Activated CD4-positive, alpha-beta memory T cell treated with anti-CD3 and anti-CD28 coated beads for 36 hours (primary cell): ENCODE measurements around the gene SEPHS2. TPM values are rescaled to one million over a fixed set of nuclear protein-coding genes. Genes with fewer than 3 reads are reported as not detected.

Source experiments
- CTCF ChIA-PET: fragments of 350-600 bp; sonication (Branson Sonifier 250); formaldehyde crosslinking; loops from one replicate; lab custom pipeline; 2021; ENCODE audit warnings: antibody characterized with exemption, inconsistent platforms; lab: Charles Lee
- POLR2A ChIA-PET: fragments of 350-600 bp; sonication (Branson Sonifier 250); formaldehyde crosslinking; loops from one replicate; lab custom pipeline; 2021; ENCODE audit warnings: antibody characterized with exemption; lab: Charles Lee
- DNase-seq: peaks from one replicate; pipeline ENCODE4 v3.0.0-alpha.2; 2020
- H3K27ac Mint-ChIP-seq: one replicate; pipeline ENCODE4 v1.8.0; 2021; ENCODE audit warnings: mixed read lengths
- H3K27me3 Mint-ChIP-seq: one replicate; pipeline ENCODE4 v1.8.0; 2021; ENCODE audit warnings: mixed read lengths
- H3K36me3 Mint-ChIP-seq: one replicate; pipeline ENCODE4 v1.8.0; 2021; ENCODE audit warnings: mixed read lengths
- H3K4me1 Mint-ChIP-seq: one replicate; pipeline ENCODE4 v1.8.0; 2021; ENCODE audit warnings: low read depth, mixed read lengths
- H3K4me3 Mint-ChIP-seq: one replicate; pipeline ENCODE4 v1.8.0; 2021; ENCODE audit warnings: mild to moderate bottlenecking, mixed read lengths
- H3K9me3 Mint-ChIP-seq: one replicate; pipeline ENCODE4 v1.8.0; 2021; ENCODE audit warnings: mixed read lengths
- intact Hi-C: fragments of 100-400 bp; cut with micrococcal nuclease; formaldehyde crosslinking; loops from one replicate; pipeline ENCODE4 v1.15.1; 2023
- total RNA-seq, 2 experiments: library from RNA; stranded (reverse); gene quantifications; one replicate each; pipeline ENCODE4 v1.2.3, GENCODE V29; 2021

SEPHS2 gene
- total RNA-seq, 2 experiments from 2014 or later = 61.4 to 61.7 TPM

GRCh38 chr16:30429678-30430427 is 15.8 kb downstream of the SEPHS2 start, which contains the start of gene DCTPP1:
TSS of gene DCTPP1 (minus strand) at chr16:30430030. CDS start at chr16:30429980, 50 bp downstream.
- H3K9me3 Mint-ChIP-seq = no peaks in the 10 kb centered on the region
- H3K4me1 Mint-ChIP-seq = peaks cover 35% of the 10 kb centered on the region
- DNase-seq = peak; percentile 97
- no peak within 1 kb of the TSS for H3K27ac Mint-ChIP-seq
- peaks cover 20% of the 10 kb centered on the region for H3K36me3 Mint-ChIP-seq
- H3K4me3 Mint-ChIP-seq = no peak within 1 kb of the TSS
- intact Hi-C loops = loop anchor here (5.0 kb wide), 5 partner anchors 107 to 267 kb away; partner anchors contain the start of genes SRCAP, ZNF689 and ZNF764
- ChIA-PET POLR2A (interaction anchor here (0.7 to 2.5 kb wide), 23 partner anchors 10 to 247 kb away, joined by 3 to 26 read pairs (median 4); partner anchors contain the start of genes CORO1A, FBRS, ITGAL and SEPTIN1), CTCF (interaction anchor here (0.5 to 3.9 kb wide), 63 partner anchors 10 to 605 kb away, joined by 3 to 52 read pairs (median 7); partner anchors contain the start of genes CD2BP2, FBRS, ITGAL and PRR14)
- H3K27me3 Mint-ChIP-seq = no peaks in the 10 kb centered on the region

GRCh38 chr16:30429418-30429677 is 16.3 kb downstream of the SEPHS2 start:
- Mint-ChIP-seq H3K36me3 (peaks cover 24% of the 10 kb centered on the region), H3K9me3 (no peaks in the 10 kb centered on the region), H3K27me3 (no peaks in the 10 kb centered on the region), H3K4me3 (no peak overlapping the region), H3K27ac (no peak overlapping the region), H3K4me1 (peaks cover 32% of the 10 kb centered on the region)
- intact Hi-C loops = no loop called here
- ChIA-PET CTCF (interaction anchor here (0.5 to 3.9 kb wide), 62 partner anchors 10 to 605 kb away, joined by 3 to 52 read pairs (median 7); partner anchors contain the start of genes CD2BP2, FBRS, ITGAL and PRR14), POLR2A (interaction anchor here (0.8 to 2.5 kb wide), 22 partner anchors 9 to 246 kb away, joined by 3 to 26 read pairs (median 4); partner anchors contain the start of genes CORO1A, FBRS, ITGAL and ZNF689)
- DNase-seq = no peak

GRCh38 chr16:30428055-30428454 is 17.6 kb downstream of the SEPHS2 start:
- H3K9me3 Mint-ChIP-seq = no peaks in the 10 kb centered on the region
- peak overlapping the region; percentile 20 for H3K4me3 Mint-ChIP-seq
- intact Hi-C loops = no loop called here
- peaks cover 32% of the 10 kb centered on the region for H3K36me3 Mint-ChIP-seq
- POLR2A ChIA-PET = no interaction called here
- H3K27ac Mint-ChIP-seq = peak overlapping the region; percentile 44
- H3K4me1 Mint-ChIP-seq = peaks cover 24% of the 10 kb centered on the region
- CTCF ChIA-PET = interaction anchor here (1.0 to 3.2 kb wide), 2 partner anchors 45 to 201 kb away, joined by 3 to 36 read pairs; partner anchors contain the start of gene ITGAL
- H3K27me3 Mint-ChIP-seq = no peaks in the 10 kb centered on the region
- no peak for DNase-seq

- no peak for DNase-seq
These were observed 24.7 kb downstream of the SEPHS2 start for GRCh38 chr16:30421010-30421409.

GRCh38 chr16:30418350-30419181 is 27.1 kb downstream of the SEPHS2 start:
- DNase-seq = no peak
- Mint-ChIP-seq H3K36me3 (peaks cover 33% of the 10 kb centered on the region), H3K9me3 (no peaks in the 10 kb centered on the region), H3K27me3 (no peaks in the 10 kb centered on the region), H3K4me1 (peaks cover 28% of the 10 kb centered on the region), H3K27ac (no peak overlapping the region), H3K4me3 (peak overlapping the region; percentile 58)
- POLR2A ChIA-PET = interaction anchor here (0.7 to 1.9 kb wide), 20 partner anchors 9 to 353 kb away, joined by 3 to 22 read pairs (median 4); partner anchors contain the start of genes ALDOA, CD2BP2, DCTPP1 and SEPHS2
- intact Hi-C loops = no loop called here
- CTCF ChIA-PET = interaction anchor here (0.5 to 6.0 kb wide), 21 partner anchors 10 to 362 kb away, joined by 3 to 48 read pairs (median 4); partner anchors contain the start of genes DCTPP1, TBX6, ZNF48 and ZNF688

More at GRCh38 chr16:30421010-30421409, 24.7 kb downstream of the SEPHS2 start:
- ChIA-PET POLR2A (interaction anchor here (1.3 kb wide), 1 partner anchor 9 kb away, joined by 6 read pairs; the partner anchor contains the start of gene DCTPP1), CTCF (interaction anchor here (1.2 to 6.0 kb wide), 2 partner anchors 9 to 11 kb away, joined by 4 to 46 read pairs; partner anchors contain the start of gene DCTPP1)
- H3K27me3 Mint-ChIP-seq = no peaks in the 10 kb centered on the region
- intact Hi-C loops = no loop called here
- H3K4me1 Mint-ChIP-seq = peaks cover 23% of the 10 kb centered on the region
- no peak overlapping the region for H3K27ac Mint-ChIP-seq
- peaks cover 42% of the 10 kb centered on the region for H3K36me3 Mint-ChIP-seq
- H3K4me3 Mint-ChIP-seq = no peak overlapping the region
- no peaks in the 10 kb centered on the region for H3K9me3 Mint-ChIP-seq

- intact Hi-C loops = no loop called here
- Mint-ChIP-seq H3K9me3 (no peaks in the 10 kb centered on the region), H3K27ac (no peak overlapping the region), H3K36me3 (peaks cover 32% of the 10 kb centered on the region), H3K27me3 (no peaks in the 10 kb centered on the region), H3K4me1 (peaks cover 28% of the 10 kb centered on the region), H3K4me3 (peak overlapping the region; percentile 58)
- DNase-seq = peak; percentile 92
- ChIA-PET POLR2A (interaction anchor here (0.7 to 1.9 kb wide), 21 partner anchors 8 to 353 kb away, joined by 3 to 22 read pairs (median 4); partner anchors contain the start of genes ALDOA, CD2BP2, DCTPP1 and ITGAL), CTCF (interaction anchor here (0.5 to 6.0 kb wide), 23 partner anchors 9 to 361 kb away, joined by 3 to 48 read pairs (median 4); partner anchors contain the start of genes DCTPP1, ZNF48, ZNF688 and ZNF747)
These were observed 27.9 kb downstream of the SEPHS2 start for GRCh38 chr16:30417529-30418349.

GRCh38 chr16:30416624-30417528 is 28.8 kb downstream of the SEPHS2 start:
- Mint-ChIP-seq H3K27ac (peak overlapping the region; percentile 1), H3K4me3 (peak overlapping the region; percentile 39), H3K9me3 (no peaks in the 10 kb centered on the region), H3K27me3 (no peaks in the 10 kb centered on the region), H3K36me3 (peaks cover 34% of the 10 kb centered on the region), H3K4me1 (peaks cover 32% of the 10 kb centered on the region)
- DNase-seq = no peak
- ChIA-PET POLR2A (interaction anchor here (0.7 to 1.9 kb wide), 18 partner anchors 7 to 218 kb away, joined by 3 to 22 read pairs (median 5); partner anchors contain the start of genes CD2BP2, DCTPP1, ITGAL and SEPHS2), CTCF (interaction anchor here (0.6 to 6.0 kb wide), 17 partner anchors 9 to 327 kb away, joined by 3 to 48 read pairs (median 4); partner anchors contain the start of genes DCTPP1, ZNF48, ZNF688 and ZNF747)
- intact Hi-C loops = no loop called here

GRCh38 chr16:30416047-30416603 is 29.5 kb downstream of the SEPHS2 start:
- ChIA-PET POLR2A (interaction anchor here (0.9 kb wide), 1 partner anchor 9 kb away, joined by 3 read pairs; the partner anchor contains the start of gene ZNF771), CTCF (interaction anchor here (0.9 to 6.0 kb wide), 5 partner anchors 14 to 361 kb away, joined by 3 to 46 read pairs (median 4); partner anchors contain the start of genes DCTPP1 and ITGAL)
- no peak for DNase-seq
- Mint-ChIP-seq H3K27me3 (no peaks in the 10 kb centered on the region), H3K27ac (no peak overlapping the region), H3K36me3 (peaks cover 33% of the 10 kb centered on the region), H3K4me1 (peaks cover 30% of the 10 kb centered on the region), H3K4me3 (no peak overlapping the region), H3K9me3 (no peaks in the 10 kb centered on the region)
- intact Hi-C loops = no loop called here

GRCh38 chr16:30414159-30414558 is 31.5 kb downstream of the SEPHS2 start:
- ChIA-PET CTCF (interaction anchor here (0.6 kb wide), 2 partner anchors 44 to 79 kb away, joined by 3 read pairs; no protein-coding TSS in a partner anchor), POLR2A (interaction anchor here (0.7 to 1.2 kb wide), 2 partner anchors 12 to 31 kb away, joined by 3 read pairs; partner anchors contain the start of gene SEPTIN1)
- Mint-ChIP-seq H3K9me3 (no peaks in the 10 kb centered on the region), H3K4me3 (no peak overlapping the region), H3K27me3 (no peaks in the 10 kb centered on the region), H3K27ac (no peak overlapping the region), H3K4me1 (peaks cover 40% of the 10 kb centered on the region), H3K36me3 (peaks cover 27% of the 10 kb centered on the region)
- DNase-seq = no peak
- intact Hi-C loops = no loop called here
